GM12878 (cell line): ENCODE results near the gene IFIT5. TPM values are rescaled to one million over a fixed set of nuclear protein-coding genes. Genes with fewer than 3 reads are reported as not detected.

Experiments
- ATAC-seq: fragments of 200-7000 bp; cut with Tn5 transposase; 3 replicates; pipeline ENCODE4 v1.9.1; 2020; ENCODE audit warnings: mild to moderate bottlenecking, moderate library complexity
- BruUV-seq: library from RNA; stranded (reverse); fragments of 400-500 nt; replicated peaks from 2 replicates; lab custom pipeline; 2021; lab: Mats Ljungman, UMichigan
- CTCF ChIA-PET: fragments of 300-600 bp; sonication (Branson Sonifier 250); formaldehyde crosslinking; extraction: SDS; loops from one replicate; lab custom pipeline; 2021; ENCODE audit warnings: inconsistent platforms; lab: Yijun Ruan, JAX
- POLR2A ChIA-PET: fragments of 350-600 bp; formaldehyde crosslinking; extraction: SDS; loops from one replicate; lab custom pipeline; 2021; ENCODE audit warnings: inconsistent platforms; lab: Charles Lee
- RAD21 ChIA-PET: fragments of 300-600 bp; sonication (Branson Sonifier 250); formaldehyde crosslinking; loops from one replicate; lab custom pipeline; 2023; ENCODE audit warnings: antibody characterized with exemption; ENCODE audit not compliant: unreplicated experiment; lab: Charles Lee
- SMC1A ChIA-PET: fragments of 300-600 bp; sonication (Branson Sonifier 250); formaldehyde crosslinking; loops from one replicate; lab custom pipeline; 2023; ENCODE audit not compliant: unreplicated experiment, uncharacterized antibody; lab: Charles Lee
- DNase-seq: peaks from one replicate; pipeline ENCODE4 v3.0.0-alpha.2; 2011; ENCODE audit warnings: low read depth, low spot score
- FAIRE-seq: peaks from 3 replicates; lab custom pipeline; 2011; peaks lifted over from hg19 to GRCh38; lab: Jason Lieb, UNC
- H2AFZ ChIP-seq: 2 replicates; pipeline ENCODE4 v1.6.0; 2011; ENCODE audit warnings: low read depth, low read length, control low read depth; ENCODE audit not compliant: control insufficient read depth
- H3K27ac ChIP-seq: 2 replicates; pipeline ENCODE4 v1.5.1; 2011; ENCODE audit warnings: control low read depth; ENCODE audit not compliant: control insufficient read depth, insufficient read depth
- H3K27me3 ChIP-seq, 2 experiments: replicated peaks in 1 of 2; 2 replicates each; pipeline versions ENCODE4 v1.6.0 to v1.6.1; 2011; ENCODE audit warnings: low read length in 1 of 2; ENCODE audit not compliant: control insufficient read depth in 2 of 2, insufficient read depth in 2 of 2
- H3K36me3 ChIP-seq, 2 experiments: 2 replicates each; pipeline ENCODE4 v1.5.1; 2011; ENCODE audit warnings: low read length in 1 of 2; ENCODE audit not compliant: control insufficient read depth in 2 of 2, insufficient read depth in 2 of 2
- H3K4me1 ChIP-seq: 2 replicates; pipeline ENCODE4 v1.6.1; 2011; ENCODE audit warnings: mild to moderate bottlenecking, low read length, moderate library complexity, mixed read lengths; ENCODE audit not compliant: control insufficient read depth, insufficient read depth
- H3K4me2 ChIP-seq: 2 replicates; pipeline ENCODE4 v1.6.0; 2011; ENCODE audit warnings: control low read depth; ENCODE audit not compliant: control insufficient read depth, insufficient read depth
- H3K4me3 ChIP-seq: fragments of 200-600 bp; sonication (generic); 2 replicates; pipeline ENCODE4 v1.5.1; 2016
- H3K79me2 ChIP-seq: 2 replicates; pipeline ENCODE4 v1.6.0; 2011; ENCODE audit warnings: low read length; ENCODE audit not compliant: control insufficient read depth, insufficient read depth
- H3K9ac ChIP-seq: 2 replicates; pipeline ENCODE4 v1.8.0; 2011; ENCODE audit warnings: low read length, control low read depth, mixed read lengths; ENCODE audit not compliant: control insufficient read depth, insufficient read depth
- H3K9me3 ChIP-seq: replicated peaks from 3 replicates; pipeline ENCODE4 v1.5.1; 2011; ENCODE audit warnings: mild to moderate bottlenecking, low read length; ENCODE audit not compliant: control insufficient read depth, insufficient read depth
- H4K20me1 ChIP-seq: 2 replicates; pipeline ENCODE4 v1.6.0; 2011; ENCODE audit not compliant: control insufficient read depth, insufficient read depth
- CBX5 ChIP-seq: sonication (generic); IDR thresholded peaks from 2 replicates; pipeline ENCODE4 v1.6.1; 2016; ENCODE audit warnings: low read depth, moderate library complexity, mild to moderate bottlenecking, inconsistent platforms
- CHD2 ChIP-seq: IDR thresholded peaks from 2 replicates; pipeline ENCODE4 v1.6.1; 2011; ENCODE audit warnings: low read depth, low read length, improper control_type of control experiment, borderline replicate concordance
- CHD4 ChIP-seq: fragments of 200-600 bp; sonication (generic); IDR thresholded peaks from 2 replicates; pipeline ENCODE4 v1.6.1; 2016; ENCODE audit warnings: mild to moderate bottlenecking
- GABPA ChIP-seq: IDR thresholded peaks from 2 replicates; pipeline ENCODE4 v1.6.1; 2014; ENCODE audit warnings: antibody characterized with exemption, low read depth, mild to moderate bottlenecking, inconsistent platforms
- GATAD2B ChIP-seq: fragments of 450-650 bp; conservative IDR thresholded peaks from 2 replicates; pipeline ENCODE4 v1.6.1; 2017; ENCODE audit warnings: low read depth, mild to moderate bottlenecking, moderate library complexity
- PAX5 ChIP-seq: IDR thresholded peaks from 2 replicates; pipeline ENCODE4 v1.6.1; 2011; ENCODE audit warnings: low read depth, low read length, borderline replicate concordance
- SRF ChIP-seq, 2 experiments: IDR thresholded peaks; 2 replicates each; pipeline ENCODE4 v1.6.1; 2011; ENCODE audit warnings: low read depth in 2 of 2, low read length in 2 of 2, mild to moderate bottlenecking in 1 of 2, moderate library complexity in 1 of 2
- WGBS: methylation state at CpG from one replicate; pipeline ENCODE4 v1.1.6; 2016; ENCODE audit warnings: low lambda C conversion rate; ENCODE audit not compliant: insufficient replicate concordance, insufficient coverage; ENCODE audit errors: missing lambda C conversion rate; 5-methylcytosine and 5-hydroxymethylcytosine counted together
- in situ Hi-C: fragments of 300-500 bp; cut with MboI; formaldehyde crosslinking; loops from 9 replicates; pipeline ENCODE4 v1.14.3; 2018; ENCODE audit warnings: mixed read lengths
- intact Hi-C: fragments of 100-400 bp; cut with micrococcal nuclease; formaldehyde crosslinking; loops from one replicate; pipeline ENCODE4 v1.14.2; 2022; ENCODE audit not compliant: unreplicated experiment
- polyA plus RNA-seq, 11 experiments: library from polyadenylated mRNA; depleted of rRNA in 4 of 11; unstranded in 6 of 11; stranded (reverse) in 5 of 11; fragments of >200 nt; fragmentation: Nextera tagmentation in 4 of 11; fragmentation: Illumina TruSeq in 1 of 11; extraction: Ambion mirVana in 4 of 11; extraction: Trizol in 1 of 11; gene quantifications; 1 replicate in 1 of 11; 2 replicates in 10 of 11; pipeline versions ENCODE4 v1.2.1 to v1.2.3, GENCODE V29; 2011 to 2016; ENCODE audit warnings: inconsistent platforms in 2 of 11, missing spikeins in 2 of 11, low read depth in 1 of 11
- total RNA-seq, 4 experiments: library from RNA; depleted of rRNA in 3 of 4; stranded (reverse); fragments of >200 nt in 3 of 4; fragmentation: Illumina TruSeq in 1 of 4; extraction: Trizol in 1 of 4; gene quantifications; 2 replicates each; pipeline versions ENCODE4 v1.2.1 to v1.2.3, GENCODE V29; 2013 to 2021
- TF ChIP-seq, protein P1 (sequence below): fragments of 150-350 bp; IDR thresholded peaks from 2 replicates; pipeline ENCODE4 v1.6.1; 2016; ENCODE audit warnings: low read depth, low read length

The IFIT5 gene
- total and polyA plus RNA-seq, 10 of the 15 experiments (the other 5 are each of a cell fraction or from before 2014, with no cell fraction given), result 5.9 to 17.0 (median 10.4) TPM

DNA sequence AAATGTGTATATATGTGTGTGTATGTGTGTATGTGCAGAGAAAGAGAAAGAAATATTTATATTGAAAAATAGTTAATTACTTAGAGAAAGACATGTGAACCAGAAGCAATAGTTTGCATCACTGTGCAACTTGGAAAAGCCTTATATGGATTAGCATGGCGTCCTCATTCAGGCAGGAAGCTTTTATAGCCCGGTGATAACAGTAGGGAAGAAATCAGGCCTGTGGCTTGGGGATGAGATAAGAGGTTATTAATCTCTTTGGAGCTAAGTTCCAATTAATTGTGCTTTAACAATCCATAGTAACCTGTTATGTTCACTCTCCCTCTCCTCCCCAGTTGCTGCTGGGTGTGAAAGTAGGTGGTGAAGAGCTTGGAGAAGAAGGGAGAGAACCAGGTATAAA, 36.5 kb downstream of the IFIT5 start:
- POLR2A ChIA-PET, result interaction anchor here (0.7 kb wide), 1 partner anchor 18 kb away, joined by 3 read pairs; no protein-coding TSS in a partner anchor
- in situ Hi-C loops, result no loop called here
- SMC1A ChIA-PET, result no interaction called here

More for the DNA sequence above, 36.5 kb downstream of the IFIT5 start:
- Histone ChIP-seq H3K9me3 (no peaks in the 10 kb centered on the region), H2AFZ (no peak overlapping the region), H4K20me1 (no peaks in the 10 kb centered on the region)
- FAIRE-seq, result no peak
- CTCF ChIA-PET, result no interaction called here
- no peak for TF ChIP-seq GABPA
- TF ChIP-seq, protein P1, sequence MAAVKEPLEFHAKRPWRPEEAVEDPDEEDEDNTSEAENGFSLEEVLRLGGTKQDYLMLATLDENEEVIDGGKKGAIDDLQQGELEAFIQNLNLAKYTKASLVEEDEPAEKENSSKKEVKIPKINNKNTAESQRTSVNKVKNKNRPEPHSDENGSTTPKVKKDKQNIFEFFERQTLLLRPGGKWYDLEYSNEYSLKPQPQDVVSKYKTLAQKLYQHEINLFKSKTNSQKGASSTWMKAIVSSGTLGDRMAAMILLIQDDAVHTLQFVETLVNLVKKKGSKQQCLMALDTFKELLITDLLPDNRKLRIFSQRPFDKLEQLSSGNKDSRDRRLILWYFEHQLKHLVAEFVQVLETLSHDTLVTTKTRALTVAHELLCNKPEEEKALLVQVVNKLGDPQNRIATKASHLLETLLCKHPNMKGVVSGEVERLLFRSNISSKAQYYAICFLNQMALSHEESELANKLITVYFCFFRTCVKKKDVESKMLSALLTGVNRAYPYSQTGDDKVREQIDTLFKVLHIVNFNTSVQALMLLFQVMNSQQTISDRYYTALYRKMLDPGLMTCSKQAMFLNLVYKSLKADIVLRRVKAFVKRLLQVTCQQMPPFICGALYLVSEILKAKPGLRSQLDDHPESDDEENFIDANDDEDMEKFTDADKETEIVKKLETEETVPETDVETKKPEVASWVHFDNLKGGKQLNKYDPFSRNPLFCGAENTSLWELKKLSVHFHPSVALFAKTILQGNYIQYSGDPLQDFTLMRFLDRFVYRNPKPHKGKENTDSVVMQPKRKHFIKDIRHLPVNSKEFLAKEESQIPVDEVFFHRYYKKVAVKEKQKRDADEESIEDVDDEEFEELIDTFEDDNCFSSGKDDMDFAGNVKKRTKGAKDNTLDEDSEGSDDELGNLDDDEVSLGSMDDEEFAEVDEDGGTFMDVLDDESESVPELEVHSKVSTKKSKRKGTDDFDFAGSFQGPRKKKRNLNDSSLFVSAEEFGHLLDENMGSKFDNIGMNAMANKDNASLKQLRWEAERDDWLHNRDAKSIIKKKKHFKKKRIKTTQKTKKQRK, result no peak
- no peak for TF ChIP-seq CBX5
- no peak for TF ChIP-seq CHD2
- TF ChIP-seq GATAD2B, result no peak
- TF ChIP-seq PAX5, result no peak
- no peak for TF ChIP-seq CHD4
- no peak for TF ChIP-seq SRF (IDR thresholded peaks at IDR 0.05; ENCODE audit: low read depth in 2 of 2, low read length in 2 of 2)
- TF ChIP-seq, all 136 proteins: peak for 0
- Histone ChIP-seq H3K79me2 (no peaks in the 10 kb centered on the region), H3K4me3 (no peak overlapping the region), H3K27ac (no peak overlapping the region), H3K36me3 (no peaks in the 10 kb centered on the region), H3K27me3 (no peaks in the 10 kb centered on the region; a peak in 1 of 4 replicates), H3K4me1 (no peaks in the 10 kb centered on the region), H3K4me2 (no peak overlapping the region), H3K9ac (no peak overlapping the region)
- WGBS, result 64% methylated on average over 2 of the region's 2 CpGs
- RAD21 ChIA-PET, result no interaction called here
- intact Hi-C loops, result no loop called here
- DNase-seq (no peak), ATAC-seq (no peak)
- no TSS peak for BruUV-seq
